H1 (cell line): ENCODE data around the gene MBD3L2B.
"Not testable (repeated sequence)": the region's sequence is repeated elsewhere in the genome, so short reads cannot be mapped to it uniquely, and the experiment has no call there.

Experiments
- BACH1 ChIP-seq: IDR thresholded peaks from 2 replicates; pipeline ENCODE4 v1.6.1; 2012; ENCODE audit warnings: low read length, improper control_type of control experiment
- CBX5 ChIP-seq: fragments of 300-800, 300-1000 bp; sonication (generic); IDR thresholded peaks from 2 replicates; pipeline ENCODE4 v1.7.1; 2016; ENCODE audit warnings: antibody characterized with exemption, low read length, low read depth
- CEBPB ChIP-seq: IDR thresholded peaks from 2 replicates; pipeline ENCODE4 v1.6.1; 2012; ENCODE audit warnings: low read depth, low read length
- CTCF ChIP-seq, 3 experiments: IDR thresholded peaks; 1 replicate in 2 of 3; 2 replicates in 1 of 3; pipeline versions ENCODE4 v1.5.1 to v1.6.1; 2011; ENCODE audit warnings: low read length in 3 of 3, mild to moderate bottlenecking in 3 of 3, inconsistent platforms in 2 of 3, low read depth in 1 of 3, moderate library complexity in 1 of 3; ENCODE audit not compliant: insufficient read depth in 1 of 3; ENCODE audit errors: control extremely low read depth in 1 of 3
- EZH2 ChIP-seq: fragments of 200-600 bp; sonication (generic); IDR thresholded peaks from 2 replicates; pipeline ENCODE4 v1.7.1; 2012; ENCODE audit warnings: low read depth, mild to moderate bottlenecking, moderate library complexity, low read length, inconsistent platforms; ENCODE audit not compliant: severe bottlenecking
- MAX ChIP-seq: IDR thresholded peaks from 2 replicates; pipeline ENCODE4 v1.6.1; 2012; ENCODE audit warnings: inconsistent platforms
- POLR2AphosphoS5 ChIP-seq: IDR thresholded peaks from 2 replicates; pipeline ENCODE4 v1.6.1; 2011; ENCODE audit warnings: low read depth, low read length
- RAD21 ChIP-seq, 2 experiments: IDR thresholded peaks in 1 of 2; conservative IDR thresholded peaks in 1 of 2; 2 replicates each; pipeline ENCODE4 v1.6.1; 2011; ENCODE audit warnings: low read depth in 2 of 2, low read length in 2 of 2, improper control_type of control experiment in 1 of 2, inconsistent platforms in 1 of 2, mild to moderate bottlenecking in 1 of 2, moderate library complexity in 1 of 2
- RFX5 ChIP-seq: IDR thresholded peaks from 2 replicates; pipeline ENCODE4 v1.6.1; 2011; ENCODE audit warnings: low read depth, low read length, improper control_type of control experiment, borderline replicate concordance
- RXRA ChIP-seq: IDR thresholded peaks from 2 replicates; pipeline ENCODE4 v1.6.1; 2011; ENCODE audit warnings: low read depth, mild to moderate bottlenecking, low read length, moderate library complexity; ENCODE audit not compliant: insufficient read depth
- TAF1 ChIP-seq: IDR thresholded peaks from 2 replicates; pipeline ENCODE4 v1.6.1; 2011; ENCODE audit warnings: mild to moderate bottlenecking, low read depth, low read length
- TCF12 ChIP-seq: IDR thresholded peaks from 2 replicates; pipeline ENCODE4 v1.6.1; 2011; ENCODE audit warnings: low read depth, mild to moderate bottlenecking, low read length
- ZNF274 ChIP-seq: IDR thresholded peaks from 2 replicates; pipeline ENCODE4 v1.7.0; 2012; ENCODE audit warnings: low read length, borderline replicate concordance; ENCODE audit errors: extremely low read depth

DNA sequence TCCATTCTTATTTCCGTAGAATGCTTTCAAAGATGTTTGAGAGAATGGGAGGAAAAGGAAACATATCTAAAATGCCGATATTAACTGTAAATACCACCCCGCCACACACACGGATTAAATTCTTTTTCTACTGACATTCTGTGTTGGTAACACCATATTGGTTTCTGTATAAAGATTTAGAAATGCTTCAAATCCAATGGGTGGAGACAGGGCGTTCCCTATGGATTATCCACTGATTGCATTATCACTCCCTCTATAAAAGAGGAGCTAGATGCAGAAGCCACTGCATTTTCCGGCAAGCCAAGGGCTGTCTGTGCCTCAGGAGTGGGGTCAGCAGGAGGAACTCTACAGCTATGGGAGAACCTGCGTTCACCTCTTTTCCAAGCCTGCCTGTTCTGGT lies 27.8 kb upstream of the MBD3L2B start, which contains the start of gene MBD3L2:
- TF ChIP-seq RAD21 (IDR thresholded peaks at IDR 0.05 in 1 of 2, conservative IDR thresholded peaks at IDR 0.05 in 1 of 2; ENCODE audit: low read depth in 2 of 2, low read length in 2 of 2); POLR2AphosphoS5; CTCF (IDR thresholded peaks at IDR 0.05; ENCODE audit: control extremely low read depth in 1 of 3, insufficient read depth in 1 of 3, low read depth in 1 of 3, low read length in 3 of 3); MAX; TCF12; RFX5; EZH2; RXRA; TAF1; CEBPB; BACH1; ZNF274; CBX5: not testable (repeated sequence)
